ENCODE results near the gene ZFP69B.

Gene ZFP69B

GRCh38 chr1:40413527-40414252, 36.6 kb upstream of the ZFP69B start:
- no peak for TF ChIP-seq POLR2AphosphoS5 (IDR thresholded peaks at IDR 0.05; ENCODE audit: low read depth, low read length)
- TF ChIP-seq POLR2A (IDR thresholded peaks at IDR 0.05; ENCODE audit: low read depth, low read length) = no peak
- no peak for TF ChIP-seq TAF1 (IDR thresholded peaks at IDR 0.05; ENCODE audit: low read depth, low read length)
- TF ChIP-seq PAX5 (IDR thresholded peaks at IDR 0.05; ENCODE audit: insufficient read depth, low read length, severe bottlenecking) = no peak
- TF ChIP-seq SPI1 (IDR thresholded peaks at IDR 0.05; ENCODE audit: low read depth, low read length) = no peak
- no peak for TF ChIP-seq POU2F2 (IDR thresholded peaks at IDR 0.05; ENCODE audit: low read depth, low read length)
- FAIRE-seq (no peak), DNase-seq (ENCODE audit: insufficient read length, low spot score) (no peak)

- no peak for DNase-seq (ENCODE audit: insufficient read length, low spot score)
- no peak for FAIRE-seq
- TF ChIP-seq TAF1 (IDR thresholded peaks at IDR 0.05; ENCODE audit: low read depth, low read length) (no peak), PAX5 (IDR thresholded peaks at IDR 0.05; ENCODE audit: insufficient read depth, low read length, severe bottlenecking) (no peak), POLR2AphosphoS5 (IDR thresholded peaks at IDR 0.05; ENCODE audit: low read depth, low read length) (no peak), POLR2A (IDR thresholded peaks at IDR 0.05; ENCODE audit: low read depth, low read length) (no peak), SPI1 (IDR thresholded peaks at IDR 0.05; ENCODE audit: low read depth, low read length) (no peak), POU2F2 (IDR thresholded peaks at IDR 0.05; ENCODE audit: low read depth, low read length) (no peak)
Measured at GRCh38 chr1:40414331-40414730, 35.9 kb upstream of the ZFP69B start.

- no peak for FAIRE-seq
- DNase-seq (ENCODE audit: insufficient read length, low spot score) = no peak
- TF ChIP-seq POU2F2 (IDR thresholded peaks at IDR 0.05; ENCODE audit: low read depth, low read length) = no peak
- TF ChIP-seq TAF1 (IDR thresholded peaks at IDR 0.05; ENCODE audit: low read depth, low read length) = no peak
- TF ChIP-seq POLR2AphosphoS5 (IDR thresholded peaks at IDR 0.05; ENCODE audit: low read depth, low read length) = no peak
Measured at GRCh38 chr1:40416709-40417108, 33.6 kb upstream of the ZFP69B start.

- TF ChIP-seq POU2F2 (IDR thresholded peaks at IDR 0.05; ENCODE audit: low read depth, low read length) = no peak
- peak; percentile 71 for TF ChIP-seq SPI1 (IDR thresholded peaks at IDR 0.05; ENCODE audit: low read depth, low read length)
- FAIRE-seq (no peak), DNase-seq (ENCODE audit: insufficient read length, low spot score) (no peak)
Measured at GRCh38 chr1:40421431-40422384, 28.6 kb upstream of the ZFP69B start.

GRCh38 chr1:40422630-40423263, 27.5 kb upstream of the ZFP69B start:
- FAIRE-seq (no peak), DNase-seq (ENCODE audit: insufficient read length, low spot score) (no peak)
- TF ChIP-seq POLR2AphosphoS5 (IDR thresholded peaks at IDR 0.05; ENCODE audit: low read depth, low read length) (no peak), PAX5 (IDR thresholded peaks at IDR 0.05; ENCODE audit: insufficient read depth, low read length, severe bottlenecking) (no peak), POU2F2 (IDR thresholded peaks at IDR 0.05; ENCODE audit: low read depth, low read length) (no peak), TAF1 (IDR thresholded peaks at IDR 0.05; ENCODE audit: low read depth, low read length) (no peak), POLR2A (IDR thresholded peaks at IDR 0.05; ENCODE audit: low read depth, low read length) (no peak), SPI1 (IDR thresholded peaks at IDR 0.05; ENCODE audit: low read depth, low read length) (no peak)

GRCh38 chr1:40423264-40423642, 27.0 kb upstream of the ZFP69B start:
- peak; percentile 72 for TF ChIP-seq SPI1 (IDR thresholded peaks at IDR 0.05; ENCODE audit: low read depth, low read length)
- TF ChIP-seq POU2F2 (IDR thresholded peaks at IDR 0.05; ENCODE audit: low read depth, low read length) = no peak
- FAIRE-seq = no peak
- DNase-seq (ENCODE audit: insufficient read length, low spot score) = no peak

- FAIRE-seq = peak; percentile 63
- DNase-seq (ENCODE audit: insufficient read length, low spot score) = no peak
- no peak for TF ChIP-seq POLR2A (IDR thresholded peaks at IDR 0.05; ENCODE audit: low read depth, low read length)
- no peak for TF ChIP-seq SPI1 (IDR thresholded peaks at IDR 0.05; ENCODE audit: low read depth, low read length)
Measured at GRCh38 chr1:40423951-40424618, 26.2 kb upstream of the ZFP69B start.

- FAIRE-seq (no peak), DNase-seq (ENCODE audit: insufficient read length, low spot score) (no peak)
- TF ChIP-seq POLR2A (IDR thresholded peaks at IDR 0.05; ENCODE audit: low read depth, low read length) = no peak
- no peak for TF ChIP-seq TAF1 (IDR thresholded peaks at IDR 0.05; ENCODE audit: low read depth, low read length)
- TF ChIP-seq POLR2AphosphoS5 (IDR thresholded peaks at IDR 0.05; ENCODE audit: low read depth, low read length) = no peak
- no peak for TF ChIP-seq SPI1 (IDR thresholded peaks at IDR 0.05; ENCODE audit: low read depth, low read length)
- TF ChIP-seq POU2F2 (IDR thresholded peaks at IDR 0.05; ENCODE audit: low read depth, low read length) = no peak
- no peak for TF ChIP-seq PAX5 (IDR thresholded peaks at IDR 0.05; ENCODE audit: insufficient read depth, low read length, severe bottlenecking)
Measured at GRCh38 chr1:40425198-40425597, 25.1 kb upstream of the ZFP69B start.

GRCh38 chr1:40431385-40431784, 18.9 kb upstream of the ZFP69B start:
- DNase-seq (ENCODE audit: insufficient read length, low spot score) (no peak), FAIRE-seq (no peak)
- TF ChIP-seq SPI1 (IDR thresholded peaks at IDR 0.05; ENCODE audit: low read depth, low read length) = no peak
- no peak for TF ChIP-seq POLR2A (IDR thresholded peaks at IDR 0.05; ENCODE audit: low read depth, low read length)
- TF ChIP-seq TAF1 (IDR thresholded peaks at IDR 0.05; ENCODE audit: low read depth, low read length) = no peak
- no peak for TF ChIP-seq PAX5 (IDR thresholded peaks at IDR 0.05; ENCODE audit: insufficient read depth, low read length, severe bottlenecking)
- TF ChIP-seq POLR2AphosphoS5 (IDR thresholded peaks at IDR 0.05; ENCODE audit: low read depth, low read length) = no peak
- TF ChIP-seq POU2F2 (IDR thresholded peaks at IDR 0.05; ENCODE audit: low read depth, low read length) = no peak

Data from GM12891 (cell line).